ENCODE data around the gene HRC.
"Not testable (repeated sequence)": the region's sequence is repeated elsewhere in the genome, so short reads cannot be mapped to it uniquely, and the experiment has no call there.

HRC gene, protein sequence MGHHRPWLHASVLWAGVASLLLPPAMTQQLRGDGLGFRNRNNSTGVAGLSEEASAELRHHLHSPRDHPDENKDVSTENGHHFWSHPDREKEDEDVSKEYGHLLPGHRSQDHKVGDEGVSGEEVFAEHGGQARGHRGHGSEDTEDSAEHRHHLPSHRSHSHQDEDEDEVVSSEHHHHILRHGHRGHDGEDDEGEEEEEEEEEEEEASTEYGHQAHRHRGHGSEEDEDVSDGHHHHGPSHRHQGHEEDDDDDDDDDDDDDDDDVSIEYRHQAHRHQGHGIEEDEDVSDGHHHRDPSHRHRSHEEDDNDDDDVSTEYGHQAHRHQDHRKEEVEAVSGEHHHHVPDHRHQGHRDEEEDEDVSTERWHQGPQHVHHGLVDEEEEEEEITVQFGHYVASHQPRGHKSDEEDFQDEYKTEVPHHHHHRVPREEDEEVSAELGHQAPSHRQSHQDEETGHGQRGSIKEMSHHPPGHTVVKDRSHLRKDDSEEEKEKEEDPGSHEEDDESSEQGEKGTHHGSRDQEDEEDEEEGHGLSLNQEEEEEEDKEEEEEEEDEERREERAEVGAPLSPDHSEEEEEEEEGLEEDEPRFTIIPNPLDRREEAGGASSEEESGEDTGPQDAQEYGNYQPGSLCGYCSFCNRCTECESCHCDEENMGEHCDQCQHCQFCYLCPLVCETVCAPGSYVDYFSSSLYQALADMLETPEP

DNA sequence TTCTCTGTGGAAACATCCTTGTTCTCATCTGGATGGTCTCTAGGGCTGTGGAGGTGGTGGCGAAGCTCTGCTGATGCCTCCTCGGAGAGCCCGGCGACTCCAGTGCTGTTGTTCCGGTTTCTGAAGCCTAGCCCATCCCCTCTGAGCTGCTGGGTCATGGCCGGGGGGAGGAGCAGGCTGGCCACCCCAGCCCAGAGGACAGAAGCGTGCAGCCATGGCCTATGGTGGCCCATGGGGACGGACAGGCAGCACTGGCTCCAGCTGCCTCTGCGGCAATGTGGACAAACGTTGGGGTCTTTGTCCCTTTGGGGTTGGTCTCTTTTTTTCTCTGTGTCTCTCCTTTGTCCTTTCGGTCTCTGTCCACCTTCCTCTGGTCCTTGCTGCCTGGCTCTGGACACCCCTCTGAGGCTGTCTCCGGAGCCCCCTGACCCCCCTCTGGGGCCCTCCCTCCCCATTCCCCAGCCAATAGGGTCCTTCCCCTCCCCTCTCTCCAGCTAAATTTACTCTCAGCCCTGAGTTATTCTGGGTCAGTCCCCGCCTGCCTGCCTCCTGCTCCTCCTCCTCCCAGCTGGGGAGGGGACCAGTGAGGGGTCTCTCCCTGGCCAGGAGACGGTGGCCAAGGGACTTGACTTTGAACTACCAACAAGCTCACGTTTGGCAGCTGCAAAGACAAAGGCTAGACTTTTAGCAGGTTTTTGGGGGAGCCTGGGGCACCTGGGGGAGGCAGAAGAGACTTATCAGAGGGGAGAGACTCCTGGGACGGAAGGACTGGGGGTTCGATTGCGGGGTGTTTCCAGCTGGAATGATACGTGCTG is at the start of gene HRC:
Gene HRC (minus strand): TSS at position 392 of the 815 bp plus-strand sequence. CDS start 159 bp downstream, at position 233.
- no peak for DNase-seq (ENCODE audit: low read depth in 2 of 2, low spot score in 1 of 2)

DNA sequence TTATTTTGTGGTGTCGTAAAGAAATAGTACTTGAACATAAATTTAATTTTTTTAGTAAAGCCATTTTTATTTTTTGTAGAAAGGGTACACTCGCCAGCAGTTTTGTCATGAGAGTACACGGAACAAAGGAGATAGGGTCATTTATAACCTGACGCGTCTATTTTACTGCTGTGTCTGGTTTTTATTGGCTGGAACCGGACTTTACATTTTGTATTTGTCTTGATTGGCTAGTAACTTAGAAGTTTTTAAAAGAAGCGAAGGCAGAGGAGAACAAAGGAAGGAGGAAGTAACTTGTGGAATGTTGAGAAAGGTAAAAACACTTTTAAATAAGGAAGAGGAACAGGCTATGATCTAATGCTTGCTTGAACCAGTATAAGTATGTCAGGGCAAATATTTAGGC is 45.8 kb upstream of the HRC start:
- no peak for DNase-seq (ENCODE audit: low read depth in 2 of 2, low spot score in 1 of 2)

DNA sequence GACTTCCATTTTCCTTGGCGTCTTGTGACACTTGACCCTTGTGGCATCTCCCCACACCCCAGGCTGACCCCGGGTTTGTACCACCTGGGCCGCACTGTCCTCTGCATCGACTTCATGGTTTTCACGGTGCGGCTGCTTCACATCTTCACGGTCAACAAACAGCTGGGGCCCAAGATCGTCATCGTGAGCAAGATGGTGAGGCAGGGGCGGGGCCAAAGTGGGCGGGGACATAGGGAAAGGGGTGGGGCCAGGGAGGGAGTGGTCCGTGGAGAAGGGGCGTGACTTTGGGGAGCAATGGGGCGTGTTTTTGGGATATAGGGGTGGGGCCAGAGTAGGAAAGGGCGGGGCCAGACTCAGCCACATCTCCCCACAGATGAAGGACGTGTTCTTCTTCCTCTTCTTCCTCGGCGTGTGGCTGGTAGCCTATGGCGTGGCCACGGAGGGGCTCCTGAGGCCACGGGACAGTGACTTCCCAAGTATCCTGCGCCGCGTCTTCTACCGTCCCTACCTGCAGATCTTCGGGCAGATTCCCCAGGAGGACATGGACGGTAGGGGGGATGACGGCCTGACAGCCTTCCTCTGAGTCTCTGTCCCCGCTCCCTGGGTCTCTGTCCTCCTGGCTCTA is 45.2 kb upstream of the HRC start:
- no peak for DNase-seq (ENCODE audit: low read depth in 2 of 2, low spot score in 1 of 2)

DNA sequence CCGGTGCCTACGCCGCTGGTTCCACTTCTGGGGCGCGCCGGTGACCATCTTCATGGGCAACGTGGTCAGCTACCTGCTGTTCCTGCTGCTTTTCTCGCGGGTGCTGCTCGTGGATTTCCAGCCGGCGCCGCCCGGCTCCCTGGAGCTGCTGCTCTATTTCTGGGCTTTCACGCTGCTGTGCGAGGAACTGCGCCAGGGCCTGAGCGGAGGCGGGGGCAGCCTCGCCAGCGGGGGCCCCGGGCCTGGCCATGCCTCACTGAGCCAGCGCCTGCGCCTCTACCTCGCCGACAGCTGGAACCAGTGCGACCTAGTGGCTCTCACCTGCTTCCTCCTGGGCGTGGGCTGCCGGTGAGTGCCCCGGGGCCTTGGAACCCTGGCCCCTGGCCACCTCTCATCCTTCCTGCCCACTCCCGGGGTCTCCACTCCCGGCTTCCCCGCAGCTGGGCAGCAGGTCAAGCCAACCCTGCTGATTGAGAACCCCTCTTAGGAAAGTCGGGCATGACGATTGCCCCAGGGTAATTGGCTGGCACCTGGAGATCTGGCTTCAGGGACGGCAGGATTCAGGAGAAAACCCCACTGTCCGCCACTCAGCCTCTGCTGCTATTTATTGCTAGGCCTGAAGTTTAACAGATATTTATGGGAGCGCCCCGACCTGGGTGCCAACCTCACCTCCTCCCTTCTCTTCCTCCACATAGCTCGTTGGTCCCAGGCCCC is 41.5 kb upstream of the HRC start:
- DNase-seq (ENCODE audit: low read depth in 2 of 2, low spot score in 1 of 2), result no peak

DNA sequence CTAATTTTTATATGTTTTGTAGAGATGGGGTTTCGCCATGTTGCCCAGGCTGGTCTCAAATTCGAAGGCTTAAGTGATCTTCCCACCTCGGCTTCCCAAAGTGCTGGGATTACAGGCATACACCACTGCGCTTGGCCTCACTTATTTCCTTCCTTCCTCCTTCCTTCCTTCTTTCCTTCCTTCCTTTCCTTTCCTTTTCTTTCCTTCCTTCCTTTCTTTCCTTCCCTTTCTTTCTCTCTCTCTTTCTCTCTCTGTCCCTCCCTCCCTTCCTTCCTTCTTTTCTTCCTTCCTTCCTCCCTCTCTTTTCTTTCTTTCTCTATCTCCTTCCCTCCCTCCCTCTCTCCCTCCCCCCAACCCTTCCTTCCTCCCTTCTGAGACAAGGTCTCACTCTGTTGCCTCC is 39.2 kb upstream of the HRC start:
- no peak for DNase-seq (ENCODE audit: low read depth in 2 of 2, low spot score in 1 of 2)

DNA sequence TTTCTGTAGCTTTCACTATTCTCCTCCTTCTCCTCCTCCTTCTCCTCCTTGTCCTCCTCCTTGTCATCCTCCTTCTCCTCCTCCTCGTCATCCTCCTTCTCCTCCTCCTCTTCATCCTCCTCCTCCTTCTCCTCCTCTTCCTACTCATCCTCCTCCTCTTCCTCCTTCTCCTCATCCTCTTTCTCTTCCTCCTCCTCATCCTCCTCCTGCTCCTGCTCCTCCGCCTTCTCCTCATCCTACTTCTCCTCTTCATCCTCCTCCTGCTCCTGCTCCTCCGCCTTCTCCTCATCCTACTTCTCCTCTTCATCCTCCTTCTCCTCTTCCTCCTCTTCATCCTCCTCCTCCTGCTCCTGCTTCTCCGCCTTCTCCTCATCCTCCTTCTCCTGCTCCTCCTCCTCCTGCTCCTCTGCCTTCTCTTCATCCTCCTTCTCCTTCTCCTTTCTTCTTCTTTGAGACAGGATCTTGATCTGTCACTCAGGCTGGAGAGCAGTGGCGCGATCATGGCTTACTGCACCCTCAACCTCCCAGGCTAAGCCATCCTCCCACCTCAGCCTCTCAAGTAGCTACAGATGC is 38.7 kb upstream of the HRC start:
- no peak for DNase-seq (ENCODE audit: low read depth in 2 of 2, low spot score in 1 of 2)

DNA sequence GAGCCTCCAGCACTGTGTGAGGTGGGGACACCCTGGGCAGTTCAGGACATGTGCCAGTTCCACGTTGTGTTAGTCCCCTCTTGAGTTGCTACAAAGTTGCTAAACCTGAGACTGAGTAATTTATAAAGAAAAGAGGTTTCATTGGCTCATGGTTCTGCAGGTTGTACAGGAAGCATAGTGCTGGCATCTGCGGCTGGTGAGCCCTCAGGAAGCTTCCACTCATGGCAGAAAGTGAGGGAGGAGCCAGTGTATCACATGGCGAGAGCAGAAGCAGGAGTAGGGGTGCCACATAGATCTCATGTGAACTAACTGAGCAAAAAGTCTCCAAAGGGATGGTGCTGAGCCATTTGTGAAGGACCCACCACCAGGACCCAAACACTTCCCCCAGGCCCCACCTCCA is 35.6 kb upstream of the HRC start:
- DNase-seq (ENCODE audit: low read depth in 2 of 2, low spot score in 1 of 2), result no peak

DNA sequence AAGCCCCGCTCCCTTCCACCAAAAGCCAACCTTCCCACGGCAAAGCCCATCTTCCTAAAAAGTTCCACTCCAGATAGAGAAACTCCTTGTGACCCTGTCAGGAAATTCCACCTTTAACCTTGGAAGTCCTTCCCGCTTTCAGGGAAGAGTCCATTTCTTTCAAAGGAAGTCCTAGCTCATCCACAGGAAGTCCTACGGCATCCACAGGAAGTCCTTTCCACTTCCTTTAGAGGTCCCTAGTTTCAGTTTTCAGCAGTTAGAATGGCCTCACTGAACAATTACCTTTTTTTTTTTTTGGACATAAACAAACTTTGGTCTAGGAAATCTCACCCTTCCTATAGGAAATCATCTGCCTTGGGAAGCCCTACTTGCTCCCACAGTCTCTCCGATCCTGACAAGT is 34.1 kb upstream of the HRC start:
- DNase-seq (ENCODE audit: low read depth in 2 of 2, low spot score in 1 of 2), result no peak

DNA sequence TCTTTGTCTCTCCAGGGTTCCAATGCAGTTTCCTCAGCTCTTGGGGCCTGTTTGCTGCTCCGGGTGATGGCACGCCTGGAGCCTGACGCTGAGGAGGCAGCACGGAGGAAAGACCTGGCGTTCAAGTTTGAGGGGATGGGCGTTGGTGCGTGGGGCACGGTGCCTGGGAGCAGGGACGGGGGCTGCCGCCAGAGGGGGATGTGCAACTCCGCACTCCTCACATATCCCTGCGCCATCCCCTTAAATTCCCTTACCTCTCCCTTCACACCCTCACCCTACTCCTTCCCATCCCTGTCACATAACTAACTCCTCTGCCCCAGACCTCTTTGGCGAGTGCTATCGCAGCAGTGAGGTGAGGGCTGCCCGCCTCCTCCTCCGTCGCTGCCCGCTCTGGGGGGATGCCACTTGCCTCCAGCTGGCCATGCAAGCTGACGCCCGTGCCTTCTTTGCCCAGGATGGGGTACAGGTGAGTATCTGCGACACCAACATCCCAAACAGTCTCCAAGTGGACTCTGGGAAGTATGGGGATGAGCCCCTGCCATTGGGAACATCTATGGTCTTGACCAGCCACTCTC is 33.5 kb upstream of the HRC start:
- no peak for DNase-seq (ENCODE audit: low read depth in 2 of 2, low spot score in 1 of 2)

DNA sequence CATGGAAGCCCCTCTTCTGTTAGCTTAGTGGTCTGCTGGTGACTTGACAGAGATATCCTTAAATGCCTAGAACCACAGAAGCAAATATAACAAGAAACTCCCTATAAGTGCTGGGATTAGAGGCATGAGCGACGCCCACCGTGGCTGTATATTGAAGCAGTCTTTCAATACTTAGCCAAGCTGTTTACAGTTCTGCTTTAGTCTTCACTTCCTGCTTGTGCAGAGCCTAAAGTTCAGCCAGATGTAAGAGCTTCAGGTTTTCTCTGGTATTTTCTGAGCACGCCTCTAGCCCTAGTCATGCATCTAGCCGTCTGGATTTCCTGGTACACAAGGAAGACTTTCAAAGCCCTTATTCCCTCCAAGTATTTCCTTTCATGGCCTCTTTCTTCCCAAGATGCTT is 30.9 kb upstream of the HRC start:
- DNase-seq (ENCODE audit: low read depth in 2 of 2, low spot score in 1 of 2), result no peak

DNA sequence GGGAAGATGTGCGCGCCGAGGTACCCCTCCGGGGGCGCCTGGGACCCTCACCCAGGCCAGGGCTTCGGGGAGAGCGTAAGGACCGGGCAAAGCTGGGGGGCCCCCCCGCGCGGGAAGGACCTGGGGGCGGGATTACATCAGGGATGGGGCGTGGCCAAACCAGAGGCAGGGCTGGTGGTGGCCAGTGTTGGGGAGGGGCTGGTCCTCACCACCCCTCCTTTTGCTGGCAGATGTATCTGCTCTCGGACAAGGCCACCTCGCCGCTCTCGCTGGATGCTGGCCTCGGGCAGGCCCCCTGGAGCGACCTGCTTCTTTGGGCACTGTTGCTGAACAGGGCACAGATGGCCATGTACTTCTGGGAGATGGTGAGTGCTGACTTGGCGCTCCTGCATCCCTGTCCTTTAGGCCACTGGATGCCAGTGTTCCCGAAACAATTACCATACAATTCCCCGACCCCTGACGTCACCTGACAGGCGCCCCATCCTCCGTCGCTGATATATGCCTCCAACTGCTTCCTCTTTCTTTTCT is 27.7 kb upstream of the HRC start:
- DNase-seq (ENCODE audit: low read depth in 2 of 2, low spot score in 1 of 2), result no peak

DNA sequence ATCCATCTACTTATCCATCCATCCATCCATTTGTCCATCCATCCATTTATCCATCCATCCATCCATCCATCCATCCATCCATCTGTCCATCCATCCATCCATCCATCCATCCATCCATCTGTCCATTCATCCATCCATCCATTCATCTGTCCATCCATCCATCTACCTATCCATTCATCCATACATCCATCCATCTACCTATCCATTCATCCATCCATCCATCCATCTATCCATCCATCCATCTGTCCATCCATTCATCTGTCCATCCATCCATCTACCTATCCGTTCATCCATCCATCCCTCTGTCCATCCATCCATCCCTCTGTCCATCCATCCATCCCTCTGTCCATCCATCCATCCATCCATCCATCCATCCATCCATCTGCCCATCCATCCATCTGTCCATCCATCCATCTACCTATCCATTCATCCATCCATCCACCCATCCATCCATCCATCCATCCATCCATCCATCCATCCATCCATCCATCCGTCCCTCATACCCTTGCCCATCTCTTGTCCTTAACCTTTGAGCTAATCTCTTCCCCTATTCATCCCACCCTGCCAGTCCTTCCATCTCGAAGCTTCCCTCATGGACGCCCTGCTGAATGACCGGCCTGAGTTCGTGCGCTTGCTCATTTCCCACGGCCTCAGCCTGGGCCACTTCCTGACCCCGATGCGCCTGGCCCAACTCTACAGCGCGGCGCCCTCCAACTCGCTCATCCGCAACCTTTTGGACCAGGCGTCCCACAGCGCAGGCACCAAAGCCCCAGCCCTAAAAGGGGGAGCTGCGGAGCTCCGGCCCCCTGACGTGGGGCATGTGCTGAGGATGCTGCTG is 27.0 kb upstream of the HRC start:
- DNase-seq (ENCODE audit: low read depth in 2 of 2, low spot score in 1 of 2), result not testable (repeated sequence)

DNA sequence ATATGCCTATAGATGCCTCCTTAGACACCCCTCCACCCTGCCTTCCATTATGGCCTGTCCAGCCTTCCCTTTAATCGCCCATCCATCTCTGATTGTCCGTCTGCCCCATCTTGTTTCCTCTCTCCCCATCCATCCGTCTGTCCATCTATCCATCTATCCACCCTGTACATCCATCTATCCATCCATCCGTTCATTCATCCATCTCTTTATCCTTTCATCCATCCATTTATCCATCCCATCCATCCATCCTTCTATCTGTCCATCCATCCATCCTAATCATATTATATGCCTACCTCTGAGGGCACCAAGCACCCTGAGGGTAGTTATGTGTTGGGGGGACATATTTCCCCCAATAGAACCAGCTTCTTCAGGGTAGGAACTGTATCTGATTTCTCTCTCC is 25.5 kb upstream of the HRC start:
- no peak for DNase-seq (ENCODE audit: low read depth in 2 of 2, low spot score in 1 of 2)

DNA sequence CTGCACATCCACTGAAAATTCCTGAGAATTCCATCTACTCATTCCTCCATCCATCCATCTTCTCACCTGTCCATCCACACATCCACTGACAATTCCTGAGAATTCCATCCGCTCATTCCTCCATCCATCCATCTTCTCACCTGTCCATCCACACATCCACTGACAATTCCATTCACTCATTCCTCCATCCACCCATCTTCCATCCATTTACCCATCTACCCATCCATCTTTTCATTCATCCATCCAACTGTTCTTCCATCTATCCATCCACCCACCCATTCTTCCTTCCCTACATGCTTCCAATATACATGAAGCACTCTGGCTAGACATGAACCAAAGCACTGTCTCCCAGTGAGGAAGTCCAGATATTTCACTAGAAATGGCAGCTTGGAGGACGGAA is 18.0 kb upstream of the HRC start:
- no peak for DNase-seq (ENCODE audit: low read depth in 2 of 2, low spot score in 1 of 2)

DNA sequence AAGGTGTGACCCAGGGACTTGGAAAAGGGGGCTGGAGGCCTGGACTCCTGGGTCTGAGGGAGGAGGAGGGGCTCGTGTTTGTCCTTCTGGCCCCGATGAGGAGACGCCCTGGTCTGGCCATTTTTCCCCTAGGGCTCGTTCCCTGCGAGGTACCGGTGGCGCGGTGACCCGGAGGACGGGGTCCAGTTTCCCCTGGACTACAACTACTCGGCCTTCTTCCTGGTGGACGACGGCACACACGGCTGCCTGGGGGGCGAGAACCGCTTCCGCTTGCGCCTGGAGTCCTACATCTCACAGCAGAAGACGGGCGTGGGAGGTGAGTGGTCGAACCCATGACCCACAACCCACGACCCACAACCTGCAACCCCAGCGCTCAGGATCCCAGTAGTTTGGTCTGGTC is 13.2 kb upstream of the HRC start:
- no peak for DNase-seq (ENCODE audit: low read depth in 2 of 2, low spot score in 1 of 2)

DNA sequence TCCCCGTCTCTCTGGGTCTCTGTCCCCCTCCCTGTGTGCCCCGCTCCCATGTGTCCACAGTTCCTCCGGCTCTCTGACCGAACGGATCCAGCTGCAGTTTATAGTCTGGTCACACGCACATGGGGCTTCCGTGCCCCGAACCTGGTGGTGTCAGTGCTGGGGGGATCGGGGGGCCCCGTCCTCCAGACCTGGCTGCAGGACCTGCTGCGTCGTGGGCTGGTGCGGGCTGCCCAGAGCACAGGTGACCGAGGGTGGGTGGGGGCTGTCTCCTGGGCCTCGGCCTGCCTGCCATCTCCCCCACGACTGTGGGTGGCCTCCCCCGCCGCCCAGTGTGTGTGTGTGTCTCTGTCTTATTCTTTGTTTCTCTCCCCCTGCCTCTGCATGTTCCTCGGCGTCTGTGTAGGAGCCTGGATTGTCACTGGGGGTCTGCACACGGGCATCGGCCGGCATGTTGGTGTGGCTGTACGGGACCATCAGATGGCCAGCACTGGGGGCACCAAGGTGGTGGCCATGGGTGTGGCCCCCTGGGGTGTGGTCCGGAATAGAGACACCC is 12.7 kb upstream of the HRC start:
- DNase-seq (ENCODE audit: low read depth in 2 of 2, low spot score in 1 of 2), result no peak

DNA sequence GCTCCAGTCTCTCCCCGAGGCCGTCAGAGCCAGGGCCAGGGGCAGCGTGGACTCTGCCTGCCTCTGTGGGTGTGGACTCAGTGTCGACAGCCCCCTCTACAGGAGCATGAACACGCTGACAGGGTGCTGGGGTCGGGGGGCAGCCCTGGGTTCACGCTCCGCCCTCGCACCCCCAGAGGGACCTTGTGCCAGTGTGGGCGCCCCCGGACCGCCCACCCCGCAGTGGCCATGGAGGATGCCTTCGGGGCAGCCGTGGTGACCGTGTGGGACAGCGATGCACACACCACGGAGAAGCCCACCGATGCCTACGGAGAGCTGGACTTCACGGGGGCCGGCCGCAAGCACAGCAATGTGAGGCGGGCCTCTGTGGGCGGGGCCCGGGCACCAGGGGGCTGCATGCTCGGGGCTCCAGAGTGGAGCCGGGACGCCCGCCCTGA is 10.7 kb upstream of the HRC start:
- DNase-seq (ENCODE audit: low read depth in 2 of 2, low spot score in 1 of 2), result no peak

DNA sequence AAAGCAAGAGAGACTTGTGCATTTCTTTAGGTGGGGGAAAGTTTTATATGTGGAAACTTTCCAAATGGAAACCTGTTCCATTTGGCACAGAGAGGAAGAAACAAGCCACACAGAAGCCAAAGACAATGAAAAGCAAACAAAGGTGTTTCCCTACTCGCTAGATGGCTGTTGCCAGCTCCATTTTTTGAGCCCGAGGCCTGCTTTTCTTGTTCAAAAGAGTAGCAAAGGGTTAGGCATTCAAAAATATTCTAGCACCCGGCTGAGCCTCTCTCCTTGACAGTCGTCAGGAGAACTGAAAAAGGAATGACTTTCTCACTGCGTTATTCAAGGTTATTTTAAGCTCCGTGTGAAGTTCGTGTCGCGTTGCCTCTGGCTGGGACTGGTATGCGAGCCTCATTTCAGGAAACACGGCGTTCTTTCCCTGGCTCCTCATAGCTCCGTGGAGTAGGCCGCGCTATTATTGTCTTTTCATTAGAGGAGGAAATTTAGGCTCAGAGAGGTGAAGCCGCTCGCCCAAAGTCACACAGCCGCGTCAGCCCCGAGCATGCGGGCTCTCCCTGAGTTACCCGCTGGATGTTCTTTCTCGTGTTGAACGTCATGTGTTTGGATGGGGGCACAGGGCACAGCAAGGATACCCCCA is 10.0 kb upstream of the HRC start:
- DNase-seq (ENCODE audit: low read depth in 2 of 2, low spot score in 1 of 2), result no peak
